Gastroesophageal sphincter (tissue), 3 donors: ENCODE results near the gene TUSC2.

Source experiments
- CTCF ChIP-seq, 4 experiments: fragments of 200-600 bp in 2 of 4; fragments of 450-650 bp in 2 of 4; sonication (generic) in 1 of 4; IDR thresholded peaks; one replicate each; pipeline ENCODE4 v1.5.1; 2017 to 2019; ENCODE audit warnings: antibody characterized with exemption in 4 of 4, mild to moderate bottlenecking in 2 of 4, moderate library complexity in 2 of 4
- EP300 ChIP-seq: sonication (generic); formaldehyde crosslinking; IDR thresholded peaks from one replicate; pipeline ENCODE4 v1.6.1; 2017; ENCODE audit warnings: antibody characterized with exemption, mild to moderate bottlenecking
- POLR2A ChIP-seq, 2 donors: fragments of 450-650 bp; IDR thresholded peaks; one replicate each; pipeline ENCODE4 v1.6.1; 2017; ENCODE audit warnings: antibody characterized with exemption in 2 of 2, mild to moderate bottlenecking in 2 of 2, moderate library complexity in 1 of 2
- POLR2AphosphoS5 ChIP-seq: sonication (generic); formaldehyde crosslinking; IDR thresholded peaks from one replicate; pipeline ENCODE4 v1.6.1; 2017; ENCODE audit warnings: antibody characterized with exemption

GRCh38 chr3:50279255-50280016 lies 48.6 kb downstream of the TUSC2 start:
- TF ChIP-seq CTCF (IDR thresholded peaks at IDR 0.05) = no peak
- no peak for TF ChIP-seq POLR2A (IDR thresholded peaks at IDR 0.05)
- TF ChIP-seq POLR2AphosphoS5 = no peak
- no peak for TF ChIP-seq EP300
